ENCODE results near the gene ANKRD52.

Gene ANKRD52

GRCh38 chr12:56241424-56242303 is 16.5 kb downstream of the ANKRD52 start:
- Mint-ChIP-seq H3K4me3 (no peak overlapping the region), H3K27ac (peak overlapping the region; percentile 75), H3K9me3 (no peaks in the 10 kb centered on the region), H3K36me3 (ENCODE audit: low read depth) (peaks cover 49% of the 10 kb centered on the region), H3K4me1 (peaks cover 27% of the 10 kb centered on the region), H3K27me3 (ENCODE audit: low read depth, poor library complexity) (peaks cover 6% of the 10 kb centered on the region)
- no peak for TF ChIP-seq CTCF (IDR thresholded peaks at IDR 0.05)
- no peak for DNase-seq

GRCh38 chr12:56237552-56237951 is 20.6 kb downstream of the ANKRD52 start:
- H3K9me3 Mint-ChIP-seq: no peaks in the 10 kb centered on the region
- no peak for TF ChIP-seq CTCF (IDR thresholded peaks at IDR 0.05)
- H3K4me3 Mint-ChIP-seq: no peak overlapping the region

GRCh38 chr12:56236985-56237384 is 21.2 kb downstream of the ANKRD52 start:
- H3K9me3 Mint-ChIP-seq: no peaks in the 10 kb centered on the region
- no peak overlapping the region for H3K4me3 Mint-ChIP-seq
- peaks cover 21% of the 10 kb centered on the region for H3K4me1 Mint-ChIP-seq
- peaks cover 22% of the 10 kb centered on the region for H3K36me3 Mint-ChIP-seq (ENCODE audit: low read depth)
- no peak for TF ChIP-seq CTCF (IDR thresholded peaks at IDR 0.05)
- peaks cover 7% of the 10 kb centered on the region for H3K27me3 Mint-ChIP-seq (ENCODE audit: low read depth, poor library complexity)
- no peak overlapping the region for H3K27ac Mint-ChIP-seq
- DNase-seq: no peak

More at GRCh38 chr12:56237552-56237951, 20.6 kb downstream of the ANKRD52 start:
- H3K27ac Mint-ChIP-seq: no peak overlapping the region
- peaks cover 27% of the 10 kb centered on the region for H3K36me3 Mint-ChIP-seq (ENCODE audit: low read depth)
- H3K4me1 Mint-ChIP-seq: peaks cover 26% of the 10 kb centered on the region
- DNase-seq: peak; percentile 22
- H3K27me3 Mint-ChIP-seq (ENCODE audit: low read depth, poor library complexity): peaks cover 4% of the 10 kb centered on the region

GRCh38 chr12:56236091-56236490 is 22.1 kb downstream of the ANKRD52 start:
- no peak for TF ChIP-seq CTCF (IDR thresholded peaks at IDR 0.05)
- Mint-ChIP-seq H3K4me3 (no peak overlapping the region), H3K27ac (no peak overlapping the region), H3K9me3 (no peaks in the 10 kb centered on the region), H3K27me3 (ENCODE audit: low read depth, poor library complexity) (peaks cover 6% of the 10 kb centered on the region), H3K36me3 (ENCODE audit: low read depth) (peaks cover 13% of the 10 kb centered on the region), H3K4me1 (peaks cover 19% of the 10 kb centered on the region)
- no peak for DNase-seq

- Mint-ChIP-seq H3K27me3 (ENCODE audit: low read depth, poor library complexity) (peaks cover 3% of the 10 kb centered on the region), H3K36me3 (ENCODE audit: low read depth) (peaks cover 7% of the 10 kb centered on the region), H3K4me1 (peaks cover 29% of the 10 kb centered on the region), H3K27ac (peak overlapping the region; percentile 84), H3K4me3 (no peak overlapping the region), H3K9me3 (no peaks in the 10 kb centered on the region)
- DNase-seq: no peak
- no peak for TF ChIP-seq CTCF (IDR thresholded peaks at IDR 0.05)
These were observed 23.3 kb downstream of the ANKRD52 start for GRCh38 chr12:56234746-56235436.
